NCI-H146 treated with DMSO at 0.1 percent for 48 hours (cell line): ENCODE measurements around the gene CACNG3.
"Not testable (repeated sequence)": the region's sequence is repeated elsewhere in the genome, so short reads cannot be mapped to it uniquely, and the experiment has no call there.

Experiments used
- DNase-seq: peaks from one replicate; lab custom pipeline; 2025; ENCODE audit not compliant: unreplicated experiment; lab: John Stamatoyannopoulos, UW

Gene CACNG3

DNA sequence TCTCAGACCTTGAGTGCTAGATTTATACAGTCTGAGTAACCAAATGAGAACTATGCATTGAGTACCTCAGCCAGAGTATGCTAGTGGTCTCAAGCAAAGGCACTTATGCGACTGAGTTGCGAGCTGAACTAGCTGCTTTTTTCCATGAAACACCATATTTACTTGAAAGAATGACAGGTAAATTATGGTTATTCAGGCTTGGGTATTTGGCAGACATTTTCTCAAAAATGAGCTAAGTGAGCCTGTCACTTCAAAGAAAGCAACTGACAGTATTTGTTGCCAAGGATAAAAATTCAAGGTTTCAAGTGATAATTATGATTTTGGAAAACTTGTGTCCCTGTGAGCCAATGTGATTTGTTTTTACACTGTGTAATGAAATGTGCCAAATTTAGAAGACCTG, 19.3 kb downstream of the CACNG3 start:
- DNase-seq = no peak

DNA sequence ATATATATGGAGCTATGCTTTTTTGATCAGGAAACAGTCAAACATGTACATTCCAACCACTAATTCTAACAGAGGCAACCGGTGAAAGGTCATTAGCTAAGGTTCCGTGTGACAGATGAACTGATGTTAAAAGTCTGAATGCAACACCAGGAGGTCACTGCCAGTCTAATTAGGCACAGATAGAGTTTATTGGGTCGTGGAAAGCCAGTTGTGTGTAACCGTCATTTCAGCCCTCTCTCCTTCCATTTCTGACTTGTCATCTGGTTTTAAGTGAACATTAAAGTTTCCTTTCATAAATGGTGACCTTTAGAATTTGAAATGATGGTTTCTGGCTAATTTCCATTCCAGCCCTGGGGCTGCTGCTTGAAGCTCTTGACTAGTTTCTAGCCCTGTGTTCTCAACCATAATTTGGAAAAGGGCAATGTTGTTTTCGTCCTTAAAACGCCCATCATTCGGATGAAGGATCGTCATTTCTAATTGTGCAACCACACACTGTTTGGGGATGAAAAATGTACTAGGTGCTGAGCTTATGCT, 23.9 kb downstream of the CACNG3 start:
- no peak for DNase-seq

DNA sequence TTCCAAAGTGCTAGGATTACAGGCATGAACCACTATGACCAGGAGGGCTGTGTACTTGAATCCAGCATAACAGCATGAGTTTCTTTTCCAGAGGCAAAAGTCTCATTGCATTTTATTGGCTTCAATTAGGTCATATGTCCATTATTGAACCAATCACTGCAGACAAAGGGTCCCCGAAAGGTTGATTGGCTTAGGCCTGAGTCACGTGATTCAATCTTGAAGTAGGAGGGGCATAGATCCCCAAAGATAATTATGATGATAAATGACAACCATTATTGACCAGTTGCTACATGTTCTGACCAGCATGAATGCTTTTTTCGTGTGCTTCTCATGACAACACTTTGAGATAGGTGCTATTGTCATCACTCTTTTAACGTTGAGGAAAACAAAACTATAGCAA, 25.3 kb downstream of the CACNG3 start:
- no peak for DNase-seq

DNA sequence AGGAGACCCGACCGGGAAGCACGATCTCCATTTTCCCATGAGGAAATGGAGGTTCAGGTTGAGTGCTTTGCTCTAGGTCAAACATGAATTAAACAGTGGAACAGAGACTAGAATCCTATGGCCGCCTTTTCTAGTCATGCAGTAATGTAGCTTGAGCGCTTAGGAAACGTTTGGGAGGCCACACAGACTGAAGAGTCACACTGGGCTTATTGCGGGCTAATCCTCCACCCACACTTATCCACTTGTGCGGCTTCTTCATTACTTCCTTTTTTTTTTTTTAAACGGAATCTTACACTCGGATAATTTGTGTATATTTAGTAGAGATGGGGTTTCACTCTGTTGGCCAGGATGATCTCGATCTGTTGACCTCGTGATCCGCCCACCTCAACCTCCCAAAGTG, 26.0 kb downstream of the CACNG3 start:
- DNase-seq = no peak

DNA sequence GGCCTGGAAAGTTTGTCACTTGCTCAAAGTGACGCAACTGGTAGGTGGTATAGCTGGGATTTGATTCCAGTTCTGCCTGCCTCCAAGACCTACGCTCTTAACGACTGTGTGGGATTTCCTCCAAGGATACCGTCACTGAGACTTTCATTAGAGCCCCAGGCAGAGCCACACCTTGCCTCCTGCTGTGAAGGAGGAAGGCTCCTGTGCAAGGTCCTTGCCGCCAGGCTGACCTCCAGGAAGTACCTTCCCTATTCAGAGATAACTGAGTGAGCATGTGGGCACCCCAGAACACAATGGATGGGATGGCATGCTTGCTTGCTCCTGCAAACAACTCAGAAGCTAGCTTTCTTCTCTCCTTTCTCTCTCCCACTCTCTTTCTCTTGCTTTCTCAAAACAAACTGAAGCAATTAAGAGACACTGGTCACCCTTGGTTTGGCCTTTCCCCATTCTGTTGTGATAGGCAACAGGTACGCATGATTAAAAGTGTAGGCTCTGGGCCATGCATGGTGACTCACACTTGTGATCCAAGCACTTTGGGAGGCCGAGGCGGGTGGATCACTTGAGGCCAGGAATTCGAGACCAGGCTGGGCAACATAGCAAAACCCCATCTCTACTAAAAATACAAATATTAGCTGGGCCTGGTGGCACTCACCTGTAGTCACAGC, 30.7 kb downstream of the CACNG3 start:
- no peak for DNase-seq

DNA sequence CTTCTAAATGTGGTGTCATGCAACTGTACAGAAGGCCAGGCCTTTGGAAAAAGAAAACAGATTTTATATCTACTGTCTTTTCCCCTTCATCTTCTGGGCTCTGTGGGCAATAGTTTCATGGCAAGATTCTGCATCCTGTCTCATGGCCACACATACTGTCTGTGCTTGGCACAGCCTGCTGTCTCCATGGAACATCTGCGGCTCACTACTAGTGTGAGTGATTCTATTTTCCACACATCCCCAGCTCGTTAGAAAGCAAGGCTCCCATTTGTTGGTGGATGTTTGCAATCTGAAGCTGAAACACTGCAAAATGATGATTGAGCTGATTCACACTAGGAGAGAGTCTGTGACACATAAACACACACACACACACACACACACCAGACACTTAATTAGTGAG, 32.4 kb downstream of the CACNG3 start:
- no peak for DNase-seq

DNA sequence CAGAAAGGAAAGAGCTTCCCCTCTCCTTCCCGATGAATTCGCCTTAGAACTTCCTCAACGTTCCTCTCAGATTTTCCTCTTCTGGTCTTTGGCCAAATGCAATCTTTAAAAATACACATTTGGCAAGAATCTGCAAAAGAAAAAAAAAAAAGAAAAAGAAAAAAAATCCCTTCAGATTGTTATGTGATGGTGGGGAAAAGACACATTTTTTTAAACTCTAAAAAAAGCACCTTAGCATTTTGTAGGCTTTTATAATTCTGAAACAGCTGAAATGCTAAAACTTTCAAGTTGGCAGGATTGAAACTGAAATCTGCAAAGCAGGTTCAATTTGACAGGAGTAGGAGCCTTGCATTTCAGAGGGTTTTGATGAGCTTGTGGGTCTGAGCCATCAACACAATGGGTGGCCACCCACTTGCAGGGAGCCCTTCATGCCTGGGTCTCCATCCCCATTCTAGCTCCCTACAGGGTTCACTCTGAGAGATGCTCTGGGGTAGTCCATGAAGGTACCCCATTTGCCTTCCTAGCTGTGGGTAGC, 33.1 kb downstream of the CACNG3 start:
- DNase-seq = no peak

DNA sequence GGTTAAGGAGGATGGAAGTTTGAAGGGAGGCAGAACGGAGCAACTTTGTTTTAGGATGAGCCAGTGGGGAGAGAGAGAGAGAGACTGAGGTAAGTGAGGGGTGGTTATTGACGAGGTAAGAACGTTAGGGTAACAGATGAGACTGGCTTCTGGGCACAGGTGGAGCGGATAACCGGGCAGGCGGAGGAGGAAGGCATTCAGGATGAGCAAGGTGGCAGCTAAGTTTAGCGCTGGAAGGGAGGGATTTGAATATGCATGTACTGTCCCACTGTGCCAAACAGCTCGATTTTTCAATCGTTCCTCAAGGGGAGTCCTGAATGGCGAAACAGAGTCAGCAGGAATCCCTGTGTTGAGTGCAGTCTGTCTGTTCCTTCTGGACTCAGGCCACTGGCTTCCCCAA, 35.8 kb downstream of the CACNG3 start:
- no peak for DNase-seq

DNA sequence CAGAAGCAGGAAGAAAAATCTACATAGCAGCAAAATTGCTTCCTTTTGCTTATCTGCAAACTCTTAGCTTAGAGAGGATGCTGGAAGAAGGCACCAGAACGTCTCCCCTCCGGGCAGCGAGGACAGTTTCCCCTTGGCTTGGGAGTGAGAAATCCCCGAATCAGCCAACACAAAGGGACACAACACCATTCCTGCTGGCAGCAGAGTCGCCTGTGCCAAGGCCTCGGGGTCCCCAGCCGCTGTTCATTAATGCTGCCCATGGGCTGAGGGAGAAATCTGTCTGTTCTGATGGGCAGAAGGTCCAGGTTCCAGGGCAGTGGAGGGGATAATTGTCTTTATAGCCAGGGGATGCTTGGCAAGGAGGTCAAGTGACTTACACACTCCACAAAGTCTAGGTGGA, 38.0 kb downstream of the CACNG3 start:
- no peak for DNase-seq

DNA sequence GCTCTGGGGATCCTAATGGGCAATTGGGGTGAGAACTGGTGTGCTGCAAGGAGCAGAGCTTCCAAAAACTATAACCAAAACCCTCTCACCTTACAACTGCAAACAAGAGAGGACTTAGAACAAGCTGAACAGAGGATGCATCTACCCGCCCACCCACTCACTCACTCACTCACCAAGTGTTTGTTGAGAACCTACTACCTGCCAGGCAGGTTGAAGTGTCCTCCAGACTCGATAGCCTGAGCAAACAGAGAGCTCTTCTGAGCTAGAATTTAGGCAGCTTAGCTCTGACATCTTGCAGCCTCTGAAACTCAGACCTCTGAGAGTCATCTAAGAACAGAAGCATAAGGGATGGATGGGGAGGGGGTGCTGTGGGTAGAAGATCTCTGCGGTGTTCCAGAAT, 41.2 kb downstream of the CACNG3 start:
- DNase-seq = no peak

DNA sequence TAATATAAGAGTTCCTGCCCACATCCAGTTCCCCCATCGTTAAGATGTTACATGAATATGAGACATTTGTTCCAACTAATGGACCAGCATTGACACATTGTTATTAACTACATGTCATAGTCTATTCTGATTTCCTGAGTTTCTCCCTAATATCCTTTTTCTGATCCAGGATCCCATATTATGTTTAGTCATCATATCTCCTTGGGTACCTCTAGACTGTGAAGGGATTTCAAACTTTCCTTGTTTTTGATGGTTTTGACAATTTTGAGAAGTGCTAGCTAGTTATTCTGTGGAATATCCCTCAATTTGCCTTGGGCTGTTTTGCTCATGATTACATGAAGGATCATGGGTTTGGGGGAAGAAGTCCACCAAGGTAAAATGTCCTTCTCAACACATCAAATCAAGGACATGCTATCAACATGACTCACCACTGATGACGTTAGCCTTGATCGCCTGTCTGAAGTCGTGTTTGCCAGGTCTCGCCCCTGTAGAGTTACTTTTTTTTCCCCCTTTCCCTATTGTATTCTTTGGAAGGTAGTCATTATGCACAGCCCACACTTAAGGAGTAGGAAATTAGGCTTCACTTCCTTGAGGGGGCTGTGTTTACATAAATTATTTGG, 42.5 kb downstream of the CACNG3 start:
- no peak for DNase-seq

DNA sequence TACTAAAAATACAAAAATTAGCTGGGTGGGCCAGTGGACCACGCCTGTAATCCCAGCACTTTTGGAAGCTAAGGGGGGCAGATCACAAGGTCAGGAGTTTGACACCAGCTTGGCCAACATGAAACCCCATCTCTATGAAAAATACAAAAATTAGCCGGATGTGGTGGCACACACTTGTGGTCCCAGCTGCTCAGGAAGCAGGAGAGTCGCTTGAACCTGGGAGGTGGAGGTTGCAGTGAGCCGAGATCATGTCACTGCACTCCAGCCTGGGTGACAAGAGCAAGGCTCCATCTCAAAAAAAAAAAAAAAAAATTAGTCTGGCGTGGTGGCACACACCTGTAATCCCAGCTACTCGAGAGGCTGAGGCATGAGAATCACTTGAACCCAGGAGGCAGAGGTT, 44.6 kb downstream of the CACNG3 start:
- DNase-seq = not testable (repeated sequence)

DNA sequence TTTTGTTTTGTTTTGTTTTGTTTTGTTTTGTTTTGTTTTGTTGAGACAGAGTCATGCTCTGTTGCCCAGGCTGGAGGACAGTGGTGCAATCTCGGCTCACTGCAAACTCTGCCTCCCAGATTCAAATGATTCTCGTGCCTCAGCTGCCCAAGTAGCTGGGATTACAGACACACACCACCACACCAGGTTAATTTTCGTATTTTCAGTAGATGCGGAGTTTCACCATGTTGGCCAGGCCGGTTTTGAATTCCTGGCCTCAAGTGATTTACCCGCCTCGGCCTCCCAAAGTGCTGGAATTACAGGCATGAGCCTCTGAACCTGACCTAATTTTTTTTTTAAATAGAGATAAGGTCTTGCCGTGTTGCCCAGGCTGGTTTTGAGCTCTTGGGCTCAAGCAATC, 46.5 kb downstream of the CACNG3 start:
- no peak for DNase-seq

DNA sequence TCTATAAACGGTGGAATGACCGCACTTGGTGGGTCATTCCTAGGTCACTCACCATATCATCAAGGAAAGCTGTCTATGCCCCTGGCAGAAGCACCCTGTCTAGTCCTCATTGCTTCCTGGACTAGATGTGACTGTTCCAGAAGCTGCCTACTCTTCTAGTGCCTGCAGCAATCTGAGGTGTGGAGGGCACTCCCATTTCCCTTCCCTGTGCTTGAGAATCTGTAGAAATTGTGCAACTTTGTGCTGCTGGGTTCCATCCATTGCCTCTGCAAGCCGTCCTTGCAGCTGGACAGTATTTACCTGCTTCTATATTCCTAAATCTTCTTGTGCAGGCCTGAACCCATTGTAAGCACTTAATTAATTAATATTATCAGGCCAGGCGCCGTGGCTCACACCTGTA, 52.1 kb downstream of the CACNG3 start:
- DNase-seq = no peak

DNA sequence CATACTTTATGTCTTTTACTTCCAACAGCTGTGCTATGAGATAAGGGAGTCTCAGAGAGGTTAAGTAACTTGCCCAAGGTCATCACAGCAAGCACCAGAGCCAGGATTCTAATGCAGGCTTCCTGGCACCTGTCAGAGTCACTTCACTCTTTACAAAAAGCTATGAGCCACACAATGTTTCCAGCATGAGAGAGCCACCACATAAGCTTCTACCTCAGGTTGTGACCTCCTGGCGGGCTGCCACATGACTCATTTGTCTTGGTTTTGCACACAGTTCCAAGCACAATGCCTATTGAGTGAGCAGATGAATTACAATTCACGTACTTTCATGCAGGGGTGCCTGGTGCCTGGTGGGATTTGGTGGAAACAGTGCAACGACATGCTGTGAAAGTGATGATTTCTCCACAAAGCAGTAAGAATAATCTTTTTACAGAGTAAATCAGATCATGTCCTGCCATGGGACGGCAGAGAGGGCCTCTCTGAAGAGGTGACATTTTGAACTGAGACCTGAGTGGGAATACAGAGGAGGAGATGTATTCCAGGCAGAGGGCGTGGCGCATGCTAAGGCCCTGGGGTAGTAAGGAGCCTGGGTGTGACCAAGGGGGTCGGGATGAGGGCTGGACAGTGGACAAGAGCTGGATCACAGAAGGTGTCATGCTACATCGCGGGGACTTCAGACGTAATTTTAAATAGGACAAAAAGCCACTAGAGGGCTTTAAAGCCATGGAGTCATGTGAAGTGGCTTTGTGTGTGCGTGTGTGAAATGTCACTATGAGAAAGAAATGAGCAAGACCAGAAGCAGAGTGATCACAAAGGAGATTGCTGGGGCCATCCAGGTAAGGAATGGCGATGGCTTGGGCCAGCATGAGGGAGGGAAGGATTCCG, 53.4 kb downstream of the CACNG3 start:
- DNase-seq = no peak

DNA sequence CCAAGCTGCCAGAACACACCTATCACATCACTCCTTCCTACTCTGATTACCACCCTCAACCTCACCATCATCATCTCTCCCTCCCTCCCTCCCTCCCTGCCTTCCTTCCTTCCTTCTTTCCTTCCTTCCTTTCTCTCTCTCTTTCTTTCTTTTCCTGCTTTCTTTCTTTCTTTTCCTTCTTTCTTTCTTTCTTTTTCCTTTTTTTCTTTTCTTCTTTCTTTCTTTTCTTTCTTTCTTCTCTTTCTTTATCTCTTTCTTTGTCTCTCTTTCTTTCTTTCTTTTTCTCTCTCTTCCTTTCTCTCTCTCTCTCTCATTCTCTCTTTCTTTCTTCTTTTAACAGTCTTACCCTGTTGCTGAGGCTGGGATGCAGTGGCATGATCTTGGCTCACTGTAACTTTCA, 59.2 kb downstream of the CACNG3 start:
- DNase-seq = no peak

DNA sequence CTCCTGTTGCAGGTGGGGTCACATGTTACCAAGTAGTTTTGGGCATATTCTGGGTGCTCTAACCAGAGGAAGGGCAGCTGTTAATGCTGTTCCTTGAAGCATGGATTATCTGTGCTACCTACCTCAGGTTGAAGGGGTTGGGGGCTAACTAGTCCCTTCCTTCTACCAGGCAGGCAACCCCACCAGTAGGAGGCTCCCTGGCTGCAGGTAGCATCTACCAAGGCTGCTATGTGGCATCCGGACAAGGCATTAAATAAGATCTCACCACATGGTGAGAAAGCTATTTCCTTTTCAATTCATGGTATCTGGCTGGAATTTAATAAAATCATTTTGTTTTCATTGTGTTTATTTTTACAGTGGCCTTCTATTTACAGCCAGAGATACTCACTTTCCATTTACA, 62.5 kb downstream of the CACNG3 start:
- no peak for DNase-seq

DNA sequence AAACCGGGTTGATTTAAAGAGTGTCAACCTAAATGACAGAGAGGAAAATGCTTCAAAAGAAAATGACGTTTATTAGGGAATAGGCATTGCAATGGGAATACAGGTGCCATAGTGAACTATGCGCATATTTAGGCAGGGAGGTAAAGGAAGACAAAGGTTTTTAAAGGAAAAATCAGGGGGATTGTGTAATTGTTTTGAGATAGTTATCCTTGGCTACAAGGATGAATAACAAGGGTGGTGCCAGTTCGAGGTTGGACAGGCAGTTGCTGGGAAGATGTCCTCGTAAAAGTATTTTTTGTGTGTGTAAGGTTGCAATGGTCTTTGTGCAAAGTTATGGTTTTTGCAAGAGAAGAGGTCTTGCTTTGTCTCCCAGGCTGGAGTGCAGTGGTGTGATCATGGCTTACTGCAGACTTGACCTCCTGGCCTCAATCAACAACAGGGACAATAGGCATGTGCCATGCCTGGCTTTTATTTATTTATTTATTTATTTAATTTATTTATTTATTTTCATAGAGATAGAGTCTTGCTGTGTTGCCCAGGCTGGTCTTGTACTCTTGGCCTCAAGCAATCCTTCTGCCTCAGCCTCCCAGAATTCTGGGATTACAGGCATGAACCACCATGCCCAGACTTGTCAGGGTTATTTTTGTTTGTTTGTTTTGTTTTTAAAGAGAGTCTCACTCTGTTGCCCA, 63.1 kb downstream of the CACNG3 start:
- no peak for DNase-seq

DNA sequence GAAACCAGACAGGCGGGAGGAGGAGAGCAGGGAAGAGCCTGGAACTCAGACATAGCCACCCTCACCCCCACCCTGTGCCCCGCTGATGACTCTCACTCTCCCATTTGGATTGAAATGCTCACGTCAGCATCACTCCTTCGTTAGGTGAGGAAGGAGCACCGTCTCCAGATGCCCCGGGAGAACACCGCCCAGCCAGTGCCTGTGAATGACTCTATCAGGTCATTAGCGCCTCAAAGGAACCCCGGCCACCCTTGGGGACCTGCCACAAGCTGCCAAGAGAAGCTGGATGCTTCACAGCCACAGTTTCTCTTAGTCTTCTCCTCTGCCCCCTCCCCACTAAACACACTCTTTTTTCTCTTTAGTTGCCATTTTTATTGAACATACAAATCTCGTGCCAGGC, 66.0 kb downstream of the CACNG3 start:
- no peak for DNase-seq

DNA sequence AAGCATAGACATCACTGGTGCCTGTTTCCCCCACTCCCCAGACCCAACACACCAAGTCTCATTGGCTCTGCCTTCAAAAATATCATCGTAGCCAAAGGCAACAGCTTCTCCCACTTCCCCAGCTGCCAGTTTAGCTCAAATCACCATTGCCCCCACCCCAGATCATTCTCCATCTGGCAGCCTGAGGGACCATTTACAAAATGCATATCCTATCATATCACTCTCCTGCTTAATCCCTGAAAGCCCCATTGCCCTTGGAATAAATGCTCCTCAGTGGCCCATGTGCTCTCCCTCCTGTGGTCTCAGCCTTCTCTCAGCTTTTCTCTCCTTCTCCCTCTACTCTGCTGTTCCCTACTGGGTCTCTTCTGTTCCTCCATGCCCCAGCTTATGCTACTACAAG, 68.3 kb downstream of the CACNG3 start:
- no peak for DNase-seq

DNA sequence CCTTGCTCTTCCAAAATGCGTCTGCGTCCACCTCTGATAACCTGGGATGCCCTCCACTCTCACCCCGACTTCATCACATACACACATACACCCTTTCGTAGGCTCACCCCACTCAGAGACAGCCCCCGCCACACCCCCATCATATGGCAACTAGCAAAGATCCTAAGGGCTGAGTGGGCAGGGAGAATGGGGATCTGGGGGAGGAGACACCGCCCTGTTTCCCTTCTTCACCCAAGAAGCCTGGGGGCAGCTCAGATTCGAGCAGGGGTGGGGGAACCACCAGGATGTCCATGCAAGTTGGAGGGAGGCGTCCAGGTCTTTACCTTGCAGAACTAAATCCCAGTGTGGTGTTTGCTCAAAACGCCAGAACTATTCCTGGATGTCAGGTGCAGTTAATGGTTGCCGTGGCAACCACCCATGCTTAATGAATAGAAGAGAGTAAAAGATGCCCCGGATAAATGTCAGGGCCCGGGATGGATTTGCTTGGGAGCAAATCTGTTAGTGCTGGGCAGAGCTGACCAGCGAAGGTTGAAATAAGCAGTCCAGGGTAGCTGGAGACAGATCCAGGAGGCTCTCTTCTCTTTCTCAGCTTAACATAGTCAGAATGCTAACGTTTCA, 72.8 kb downstream of the CACNG3 start:
- DNase-seq = no peak
